Mesothelial cell of epicardium (in vitro differentiated cells): ENCODE measurements around the gene NFKB1. TPM values are rescaled to one million over a fixed set of nuclear protein-coding genes. Genes with fewer than 3 reads are reported as not detected.

Experiments used
- DNase-seq, 2 experiments: peaks; one replicate each; pipeline ENCODE4 v3.0.0; 2021; ENCODE audit warnings: low spot score in 2 of 2; ENCODE audit not compliant: unreplicated experiment in 2 of 2
- H3K27ac Mint-ChIP-seq: 2 replicates; pipeline ENCODE4 v1.8.0; 2021; ENCODE audit warnings: mixed read lengths
- H3K27me3 Mint-ChIP-seq: 2 replicates; pipeline ENCODE4 v1.8.0; 2021; ENCODE audit warnings: low read depth, mixed read lengths
- H3K36me3 Mint-ChIP-seq: 2 replicates; pipeline ENCODE4 v1.8.0; 2021; ENCODE audit warnings: mixed read lengths
- H3K4me1 Mint-ChIP-seq: 2 replicates; pipeline ENCODE4 v1.8.0; 2021; ENCODE audit warnings: mixed read lengths
- H3K4me3 Mint-ChIP-seq: 2 replicates; pipeline ENCODE4 v1.8.0; 2021; ENCODE audit warnings: mild to moderate bottlenecking, moderate library complexity, mixed read lengths
- H3K9me3 Mint-ChIP-seq: 2 replicates; pipeline ENCODE4 v1.8.0; 2021; ENCODE audit warnings: mixed read lengths
- total RNA-seq: library from RNA; stranded (reverse); gene quantifications from 3 replicates; pipeline ENCODE4 v1.2.1, GENCODE V29; 2021
- TF ChIP-seq, protein P1 (sequence below): fragments of 200-600 bp; sonication (generic); IDR thresholded peaks from one replicate; pipeline ENCODE4 v1.5.0; 2021; ENCODE audit warnings: antibody characterized with exemption; ENCODE audit not compliant: unreplicated experiment

Gene NFKB1
- total RNA-seq, 1 donor from 2014 or later: 30.9 TPM

DNA sequence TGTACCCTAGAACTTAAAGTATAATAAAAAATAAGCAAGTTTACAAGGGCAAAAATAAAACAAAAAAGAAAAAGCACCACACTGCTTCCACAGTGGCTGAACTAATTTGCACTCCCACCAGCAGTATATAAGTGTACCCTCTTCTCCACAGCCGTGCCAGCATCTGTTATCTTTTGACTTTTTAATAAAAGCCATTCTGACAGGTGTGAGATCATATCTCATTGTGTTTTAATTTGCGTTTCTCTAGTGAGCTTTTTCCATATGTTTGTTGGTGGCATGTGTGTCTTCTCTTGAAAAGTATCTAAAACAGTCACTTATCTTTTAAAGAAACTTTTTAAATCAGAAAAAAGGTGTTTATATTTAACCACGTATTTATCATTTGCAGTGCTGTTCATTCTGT is 71.3 kb downstream of the NFKB1 start:
- DNase-seq: no peak
- H3K4me3 Mint-ChIP-seq: no peak overlapping the region
- H3K4me1 Mint-ChIP-seq: peaks cover 11% of the 10 kb centered on the region
- H3K9me3 Mint-ChIP-seq: peaks cover 12% of the 10 kb centered on the region
- no peaks in the 10 kb centered on the region for H3K27me3 Mint-ChIP-seq
- TF ChIP-seq, protein P1, sequence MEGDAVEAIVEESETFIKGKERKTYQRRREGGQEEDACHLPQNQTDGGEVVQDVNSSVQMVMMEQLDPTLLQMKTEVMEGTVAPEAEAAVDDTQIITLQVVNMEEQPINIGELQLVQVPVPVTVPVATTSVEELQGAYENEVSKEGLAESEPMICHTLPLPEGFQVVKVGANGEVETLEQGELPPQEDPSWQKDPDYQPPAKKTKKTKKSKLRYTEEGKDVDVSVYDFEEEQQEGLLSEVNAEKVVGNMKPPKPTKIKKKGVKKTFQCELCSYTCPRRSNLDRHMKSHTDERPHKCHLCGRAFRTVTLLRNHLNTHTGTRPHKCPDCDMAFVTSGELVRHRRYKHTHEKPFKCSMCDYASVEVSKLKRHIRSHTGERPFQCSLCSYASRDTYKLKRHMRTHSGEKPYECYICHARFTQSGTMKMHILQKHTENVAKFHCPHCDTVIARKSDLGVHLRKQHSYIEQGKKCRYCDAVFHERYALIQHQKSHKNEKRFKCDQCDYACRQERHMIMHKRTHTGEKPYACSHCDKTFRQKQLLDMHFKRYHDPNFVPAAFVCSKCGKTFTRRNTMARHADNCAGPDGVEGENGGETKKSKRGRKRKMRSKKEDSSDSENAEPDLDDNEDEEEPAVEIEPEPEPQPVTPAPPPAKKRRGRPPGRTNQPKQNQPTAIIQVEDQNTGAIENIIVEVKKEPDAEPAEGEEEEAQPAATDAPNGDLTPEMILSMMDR: no peak
- H3K36me3 Mint-ChIP-seq: peaks cover 25% of the 10 kb centered on the region
- no peak overlapping the region for H3K27ac Mint-ChIP-seq

DNA sequence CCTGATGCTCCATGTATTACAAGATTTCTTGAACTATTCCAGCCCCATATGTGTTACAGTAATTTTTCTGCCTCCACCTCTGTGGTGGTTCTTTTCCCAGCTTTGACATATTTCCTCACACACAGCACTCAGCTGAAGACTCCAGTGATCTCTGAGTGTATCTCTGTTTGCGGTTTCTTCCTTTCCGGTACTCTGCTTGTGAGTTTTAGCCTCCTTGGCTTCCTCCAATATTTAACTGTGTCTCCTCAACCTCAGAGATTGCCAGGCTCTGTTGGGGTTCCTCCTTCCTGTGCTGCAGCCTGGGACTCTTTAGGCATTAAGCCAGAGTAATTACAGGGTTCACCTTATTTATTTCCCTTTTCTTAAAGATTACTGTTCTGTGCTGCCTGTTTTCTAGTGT is 73.2 kb downstream of the NFKB1 start:
- H3K4me1 Mint-ChIP-seq: peaks cover 8% of the 10 kb centered on the region
- peaks cover 12% of the 10 kb centered on the region for H3K9me3 Mint-ChIP-seq
- H3K36me3 Mint-ChIP-seq: peaks cover 36% of the 10 kb centered on the region
- TF ChIP-seq, protein P1: no peak
- no peaks in the 10 kb centered on the region for H3K27me3 Mint-ChIP-seq
- DNase-seq: no peak
- H3K27ac Mint-ChIP-seq: no peak overlapping the region
- no peak overlapping the region for H3K4me3 Mint-ChIP-seq

DNA sequence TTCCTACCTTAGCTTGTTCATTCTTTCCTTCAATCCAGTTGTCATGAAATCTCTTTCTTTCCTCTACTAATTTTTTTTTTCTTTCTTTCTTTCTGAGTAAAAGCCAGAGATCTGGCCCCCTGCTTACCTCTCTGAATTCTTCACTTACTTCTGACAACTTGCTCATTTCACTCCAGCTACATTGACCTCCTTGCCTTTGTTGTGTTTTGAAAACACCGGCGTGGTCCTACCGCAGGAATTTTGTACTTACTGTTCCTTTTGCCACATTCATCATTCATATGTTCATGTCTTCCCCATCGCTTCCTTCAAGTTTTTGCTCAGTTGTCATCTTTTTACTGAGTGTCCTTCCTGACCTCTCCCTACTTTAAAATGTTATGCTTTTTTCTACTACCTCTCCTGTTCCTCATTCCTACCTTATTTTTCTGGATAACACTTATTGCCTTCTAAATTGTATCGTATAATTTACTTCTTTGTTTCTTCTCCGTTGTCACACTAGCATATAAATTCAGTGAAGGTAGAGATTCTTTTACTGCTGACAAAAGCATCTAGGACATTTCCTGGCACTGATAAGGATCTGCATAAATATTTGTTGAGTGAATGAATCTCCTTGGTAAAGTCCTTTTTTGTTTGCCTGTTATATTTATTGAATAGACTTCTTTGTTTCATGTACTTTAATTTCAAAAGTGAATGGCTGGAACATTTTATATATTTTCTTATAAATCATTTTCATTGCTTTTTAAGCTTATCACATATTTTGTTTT is 74.4 kb downstream of the NFKB1 start:
- Mint-ChIP-seq H3K4me1 (peaks cover 8% of the 10 kb centered on the region), H3K27ac (peak overlapping the region; percentile 44), H3K36me3 (peaks cover 34% of the 10 kb centered on the region), H3K27me3 (no peaks in the 10 kb centered on the region), H3K9me3 (peaks cover 9% of the 10 kb centered on the region), H3K4me3 (no peak overlapping the region)
- no peak for DNase-seq
- TF ChIP-seq, protein P1: no peak

DNA sequence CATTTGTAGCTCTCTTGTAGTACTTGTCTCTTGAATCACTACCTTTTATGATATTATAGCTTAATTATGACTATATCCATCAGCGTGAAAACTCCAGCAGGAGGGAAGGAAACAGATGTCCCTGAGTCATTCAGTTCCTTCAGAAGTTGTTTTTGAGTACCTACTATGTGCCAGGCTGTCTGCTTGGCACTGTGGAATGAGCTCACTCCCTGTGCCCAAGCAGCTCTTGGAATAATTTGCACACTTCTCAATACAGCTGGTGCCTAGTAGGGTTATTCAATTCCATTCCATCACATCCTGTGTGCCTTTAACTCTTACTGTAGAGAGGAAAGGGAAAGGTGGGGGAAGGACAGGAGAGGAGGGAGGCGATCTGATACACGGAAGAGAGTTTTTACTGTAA is 77.1 kb downstream of the NFKB1 start:
- Mint-ChIP-seq H3K27me3 (no peaks in the 10 kb centered on the region), H3K4me1 (peaks cover 8% of the 10 kb centered on the region), H3K27ac (no peak overlapping the region), H3K36me3 (peaks cover 29% of the 10 kb centered on the region), H3K4me3 (no peak overlapping the region), H3K9me3 (peaks cover 7% of the 10 kb centered on the region)
- no peak for DNase-seq
- TF ChIP-seq, protein P1: no peak

DNA sequence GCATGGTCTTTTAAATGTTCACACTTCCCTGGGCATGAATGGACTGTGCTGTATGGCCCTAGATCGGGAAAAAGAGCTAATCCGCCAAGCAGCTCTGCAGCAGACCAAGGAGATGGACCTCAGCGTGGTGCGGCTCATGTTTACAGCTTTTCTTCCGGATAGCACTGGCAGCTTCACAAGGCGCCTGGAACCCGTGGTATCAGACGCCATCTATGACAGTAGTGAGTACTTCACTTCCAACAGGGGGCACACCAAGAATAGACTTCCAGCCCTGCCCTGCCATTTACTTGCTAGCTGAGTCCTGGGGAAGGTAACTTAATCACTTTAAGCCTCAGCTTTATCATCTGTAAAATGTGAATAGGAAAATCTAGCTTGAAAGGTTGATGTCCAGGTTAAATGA is 77.7 kb downstream of the NFKB1 start:
- H3K27me3 Mint-ChIP-seq: no peaks in the 10 kb centered on the region
- TF ChIP-seq, protein P1: no peak
- peaks cover 8% of the 10 kb centered on the region for H3K4me1 Mint-ChIP-seq
- peaks cover 1% of the 10 kb centered on the region for H3K9me3 Mint-ChIP-seq
- no peak overlapping the region for H3K27ac Mint-ChIP-seq
- no peak overlapping the region for H3K4me3 Mint-ChIP-seq
- H3K36me3 Mint-ChIP-seq: peaks cover 26% of the 10 kb centered on the region
- DNase-seq: no peak
